Femur (tissue), 1 donor: ENCODE data around the gene MERTK.
"Not testable (repeated sequence)": the region's sequence is repeated elsewhere in the genome, so short reads cannot be mapped to it uniquely, and the experiment has no call there.

Experiments used
- DNase-seq: peaks from one replicate; pipeline ENCODE4 v3.0.0-alpha.2; 2017

Gene MERTK

DNA sequence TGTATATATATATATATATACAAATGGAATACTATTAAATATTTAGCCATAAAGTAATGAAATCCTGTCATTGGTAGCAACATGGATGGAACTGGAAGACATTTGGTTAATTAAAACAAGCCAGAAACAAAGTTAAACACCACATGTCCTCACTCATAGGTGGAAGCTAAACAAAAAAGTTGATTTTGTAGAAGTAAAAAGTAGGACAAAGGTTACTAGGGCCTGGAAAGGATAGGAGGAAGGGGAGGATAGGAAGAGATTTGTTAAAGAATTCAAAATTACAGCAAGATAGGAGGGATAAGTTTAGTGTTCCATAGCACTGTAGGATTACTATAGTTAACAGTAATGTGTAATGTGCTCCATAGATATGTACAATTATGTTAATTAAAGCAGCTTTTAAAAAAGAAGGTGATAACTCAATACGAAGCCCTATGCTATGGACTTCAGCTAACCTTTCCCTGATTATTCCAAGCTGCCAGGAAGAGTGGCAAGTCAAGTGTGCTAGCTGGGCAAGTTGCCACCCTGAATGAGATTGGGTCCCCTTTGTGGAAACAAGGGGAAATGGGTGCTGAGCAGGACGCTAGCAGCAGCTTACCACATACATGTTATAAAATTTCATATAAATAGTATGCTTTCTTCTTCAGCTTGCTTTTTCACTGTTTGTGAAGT, 12.3 kb downstream of the MERTK start:
- DNase-seq = no peak

DNA sequence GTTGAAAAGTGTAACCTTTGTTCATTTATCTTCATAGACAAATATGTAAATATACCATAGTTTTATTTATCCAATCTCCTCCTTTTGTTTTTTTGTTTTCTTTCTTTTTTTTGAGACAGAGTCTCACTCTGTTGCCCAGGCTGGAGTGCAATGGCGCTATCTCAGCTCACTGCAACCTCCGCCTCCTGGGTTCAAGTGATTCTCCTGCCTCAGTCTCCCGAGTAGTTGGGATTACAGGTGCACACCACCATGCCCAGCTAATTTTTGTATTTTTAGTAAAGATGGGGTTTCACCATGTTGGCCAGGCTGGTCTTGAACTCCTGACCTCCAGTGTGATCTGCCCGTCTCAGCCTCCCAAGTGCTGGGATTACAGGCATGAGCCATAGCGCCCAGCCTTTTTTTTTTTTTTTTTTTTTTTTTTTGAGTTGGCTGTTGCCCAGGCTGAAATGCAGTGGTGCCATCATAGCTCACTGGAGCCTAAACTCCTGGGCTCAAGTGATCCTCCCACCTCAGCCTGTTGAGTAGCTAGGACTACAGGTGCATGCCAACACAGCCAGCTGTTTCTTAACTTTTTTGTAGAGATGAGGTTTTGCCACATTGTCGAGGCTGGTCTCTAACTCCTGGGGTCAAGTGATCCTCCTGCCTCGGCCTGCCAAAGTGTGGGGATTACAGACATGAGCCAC, 13.0 kb downstream of the MERTK start:
- not testable (repeated sequence) for DNase-seq

DNA sequence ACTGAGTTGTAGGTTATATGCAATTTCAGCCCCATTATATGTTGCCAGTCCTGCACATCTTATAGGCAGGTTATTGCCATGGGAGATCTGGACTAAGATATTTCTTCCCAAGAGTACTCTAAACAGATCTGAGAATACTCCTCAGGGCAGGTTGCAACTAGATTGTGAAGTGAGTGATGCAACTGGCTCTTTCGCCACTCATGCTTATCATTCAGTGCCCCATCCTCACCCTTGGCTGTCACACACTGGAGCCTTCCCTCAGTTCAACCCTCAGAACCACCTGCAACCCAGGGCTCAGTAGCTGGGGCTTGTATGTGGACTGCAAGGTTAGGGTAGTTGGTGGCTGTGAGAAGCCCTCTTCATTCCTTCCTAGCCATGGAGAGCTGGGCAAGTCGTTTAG, 14.1 kb downstream of the MERTK start:
- DNase-seq = no peak

DNA sequence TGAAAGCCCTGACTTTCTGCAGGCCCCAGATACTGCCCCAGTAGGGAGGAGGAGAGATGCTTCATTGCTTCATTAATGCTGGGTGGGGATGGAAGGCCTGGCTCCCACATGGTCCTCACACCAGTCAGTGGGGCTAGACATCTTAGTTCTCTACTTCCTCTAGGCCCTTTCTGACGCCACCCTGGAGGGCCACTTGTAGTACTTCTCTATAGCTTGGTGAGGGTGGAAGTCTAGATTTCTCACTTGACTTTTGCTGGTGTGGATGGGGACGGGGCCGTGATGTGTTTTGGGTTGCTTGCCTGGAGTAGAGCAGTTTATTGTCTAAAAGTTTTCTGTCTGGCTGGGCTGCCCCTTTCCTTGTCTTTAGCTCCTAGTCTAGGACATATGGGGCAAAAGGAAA, 18.7 kb downstream of the MERTK start:
- no peak for DNase-seq

DNA sequence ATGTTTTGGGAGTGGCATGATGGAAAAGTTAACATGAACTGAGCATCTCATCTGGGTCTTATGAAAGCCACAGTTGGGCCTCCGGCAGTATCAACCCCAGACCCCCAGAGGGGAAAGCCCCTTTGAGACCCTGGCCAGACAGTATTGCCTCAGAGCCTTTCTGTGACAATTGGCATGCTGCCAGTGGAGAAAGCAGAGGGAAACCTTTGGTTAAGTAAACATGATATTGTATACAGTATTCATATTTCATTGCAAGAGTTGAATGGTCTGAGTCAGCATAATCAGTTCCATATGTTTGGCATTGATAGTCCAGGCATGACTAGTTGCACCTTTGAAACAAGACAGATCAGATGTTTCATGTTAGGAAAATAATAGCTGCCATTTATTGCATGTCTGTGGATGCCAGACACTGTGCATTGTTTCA, 20.0 kb downstream of the MERTK start:
- peak; percentile 56 for DNase-seq

DNA sequence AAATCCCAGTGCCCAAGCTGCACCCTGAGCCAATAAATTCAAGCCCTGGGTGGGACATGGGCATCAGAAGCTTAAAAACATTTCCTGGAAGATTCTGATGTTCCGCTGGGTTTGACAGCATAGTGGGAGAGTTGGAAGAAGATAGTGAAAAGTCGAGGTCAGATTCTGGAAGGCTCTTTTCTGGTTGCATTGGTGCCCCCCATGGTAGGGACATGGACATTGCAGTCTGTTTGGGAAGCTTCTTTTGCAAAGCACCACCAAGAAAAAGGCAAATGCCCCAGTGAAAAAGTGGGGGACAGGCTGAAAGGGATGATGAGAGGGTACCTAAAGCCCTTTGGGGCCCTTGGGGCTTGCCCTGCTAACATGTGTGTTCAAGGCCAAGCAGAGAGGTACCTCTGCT, 21.0 kb downstream of the MERTK start:
- DNase-seq = no peak

DNA sequence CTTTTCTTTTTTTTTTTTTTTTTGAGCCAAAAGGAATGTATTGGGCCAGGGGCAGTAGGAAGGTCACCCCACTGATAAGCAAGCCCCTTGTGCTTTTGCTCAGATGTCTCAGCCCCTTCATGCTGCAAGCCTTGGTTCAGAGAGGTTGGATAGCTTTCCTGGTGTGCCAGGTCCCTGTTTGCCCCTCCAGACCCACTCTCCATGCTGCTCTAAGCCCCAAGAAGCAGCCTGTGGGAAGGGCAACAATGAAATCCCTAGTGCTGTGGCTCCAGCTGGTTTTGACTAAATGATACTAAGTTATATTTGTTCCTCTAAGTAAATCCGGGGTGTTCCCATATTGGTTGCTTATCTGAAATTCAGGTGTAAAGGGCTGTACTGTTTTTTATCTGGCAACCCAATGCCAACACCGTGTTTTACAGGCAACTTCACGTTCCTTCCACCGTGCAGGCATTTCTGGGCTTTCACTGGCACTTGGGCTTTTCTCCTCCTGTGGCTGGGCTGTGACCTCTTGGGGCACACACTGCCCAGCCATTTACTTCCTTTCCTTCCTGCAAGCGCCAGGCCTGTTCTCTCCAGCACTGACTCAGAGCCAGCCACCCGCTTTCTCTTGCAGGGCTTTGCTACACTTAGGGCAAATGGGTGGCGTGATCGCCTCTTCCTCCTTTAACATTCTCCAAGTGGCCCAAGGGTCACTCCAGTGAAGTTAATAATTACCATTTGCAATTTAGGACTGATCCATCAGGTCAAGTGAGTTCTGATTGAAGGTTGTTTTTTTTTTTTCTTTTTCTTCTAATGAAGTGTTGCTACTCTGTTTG, 21.6 kb downstream of the MERTK start:
- DNase-seq = no peak

DNA sequence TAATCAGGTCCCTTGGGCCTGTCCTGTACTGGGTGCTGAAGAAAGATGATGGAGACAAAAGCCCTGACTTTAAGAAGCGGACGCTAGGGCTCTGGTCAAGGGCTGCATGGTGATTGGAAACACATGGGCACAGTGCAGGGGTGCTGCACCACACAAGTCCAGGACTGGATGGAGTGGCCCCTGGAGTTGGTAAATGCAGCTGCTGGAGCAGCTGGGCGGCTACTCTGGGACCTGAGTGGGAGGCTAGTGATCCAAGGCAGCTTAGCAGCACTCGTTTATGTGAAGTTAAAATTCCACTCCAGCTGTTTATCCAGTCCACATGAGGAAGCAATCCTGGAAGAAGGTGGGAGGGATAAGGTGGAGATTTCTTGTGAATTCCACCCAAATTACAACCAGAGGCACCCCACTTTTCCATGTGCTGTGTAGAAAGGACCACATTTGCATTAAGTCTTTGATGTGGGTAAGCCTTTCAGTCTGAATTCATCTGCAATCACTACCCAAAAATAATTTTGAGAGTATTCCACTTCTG, 24.9 kb downstream of the MERTK start:
- peak; percentile 74 for DNase-seq

DNA sequence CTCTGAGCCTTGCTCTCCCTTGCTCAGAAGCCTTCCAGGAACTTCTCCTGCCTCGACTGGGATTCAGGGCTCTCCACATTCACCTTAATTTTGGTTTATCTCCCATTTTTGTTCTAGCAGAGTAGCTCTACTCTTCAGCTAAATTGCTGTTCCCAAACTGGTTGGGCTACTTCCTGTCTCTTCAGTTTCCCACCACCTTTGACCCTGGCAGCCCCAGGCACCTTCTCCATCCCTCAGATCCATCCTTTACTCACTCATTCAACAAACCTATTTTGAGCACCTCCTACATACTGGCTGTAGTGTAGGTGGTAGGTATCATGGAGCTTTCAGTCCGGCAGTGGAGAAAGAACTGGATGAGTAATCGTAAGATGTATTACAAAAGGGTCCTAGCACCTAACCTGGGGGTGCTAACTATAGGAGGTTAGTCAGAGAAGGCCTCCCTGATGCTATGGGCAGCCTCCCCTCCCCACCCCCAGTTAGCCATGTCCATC, 26.3 kb downstream of the MERTK start:
- DNase-seq = no peak

DNA sequence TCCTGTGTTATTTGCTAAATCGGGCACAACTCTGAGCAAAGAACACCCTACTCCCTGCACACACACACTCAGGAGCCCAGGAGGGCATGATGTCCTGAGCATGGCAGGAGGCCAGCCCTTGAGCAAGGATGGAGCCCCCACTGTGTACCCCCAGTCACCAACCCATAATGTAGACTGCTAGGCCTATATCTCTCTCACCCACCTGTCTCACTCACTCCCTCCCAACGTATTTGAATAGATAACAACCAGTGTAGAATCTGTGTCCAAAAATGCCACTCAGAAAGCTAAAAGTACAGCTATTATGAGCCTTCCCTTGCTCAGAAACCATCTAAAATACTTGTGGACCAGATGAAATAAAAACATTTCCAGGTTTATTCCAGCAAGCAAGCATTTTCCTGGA, 29.3 kb downstream of the MERTK start:
- DNase-seq = no peak

DNA sequence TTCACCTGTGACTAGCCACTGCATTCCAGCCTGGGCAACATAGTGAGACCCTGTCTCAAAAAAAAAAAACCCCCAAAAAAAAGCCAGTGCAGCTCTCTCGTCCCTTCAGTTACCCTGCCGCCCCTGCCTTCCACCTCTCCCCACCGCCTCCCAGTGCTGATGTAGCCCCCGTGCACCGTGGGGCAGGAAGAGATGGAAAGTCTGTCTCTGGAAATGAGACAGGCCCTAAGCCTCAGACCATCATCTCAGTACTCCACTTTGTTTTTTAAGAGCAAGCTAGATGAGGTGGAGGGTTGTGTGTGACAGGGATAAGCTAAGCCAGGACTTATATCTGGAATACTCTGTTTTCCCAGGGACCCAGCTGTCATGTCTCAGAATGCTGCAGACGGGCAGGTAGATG, 32.0 kb downstream of the MERTK start:
- DNase-seq = no peak

DNA sequence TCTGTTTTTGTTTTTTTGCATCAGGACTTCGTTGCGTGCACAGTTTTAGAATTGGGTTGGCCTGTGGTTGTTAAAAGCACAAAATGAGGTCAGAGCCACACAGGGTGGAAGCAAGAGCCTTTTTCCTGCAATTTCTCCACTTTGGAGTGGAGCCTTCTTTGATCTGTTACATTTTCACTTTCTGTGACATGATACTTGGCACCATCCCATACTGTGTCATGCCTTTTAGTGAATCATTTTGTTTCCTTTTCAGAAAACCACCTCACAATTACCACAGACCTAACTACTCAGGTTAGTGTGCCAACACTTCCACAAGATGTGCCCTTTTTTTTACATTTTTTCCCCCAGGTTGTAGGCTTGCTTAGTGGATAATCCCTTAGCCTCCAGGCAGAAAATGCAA, 32.5 kb downstream of the MERTK start:
- no peak for DNase-seq

DNA sequence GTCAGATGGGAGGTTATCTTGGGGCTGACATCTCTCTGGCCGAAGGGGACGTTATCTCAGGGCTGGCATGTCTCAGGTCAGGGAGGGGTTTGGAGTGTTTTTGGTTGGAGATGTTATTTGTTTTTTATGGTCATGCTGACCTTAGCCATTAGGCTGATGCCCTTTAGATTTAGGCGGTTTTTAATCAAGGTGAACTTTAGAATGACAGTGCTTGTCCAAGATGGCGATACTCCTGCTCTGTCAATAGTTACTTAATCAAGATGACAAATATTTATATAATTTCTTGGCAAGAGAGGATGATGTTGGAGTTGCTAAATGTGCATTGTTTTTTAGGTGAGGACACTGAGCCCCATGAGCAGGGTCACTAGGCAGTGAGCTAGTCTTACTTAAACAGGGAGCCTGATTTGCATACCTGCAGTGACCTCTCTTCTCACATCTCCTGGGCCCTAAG, 34.5 kb downstream of the MERTK start:
- no peak for DNase-seq

DNA sequence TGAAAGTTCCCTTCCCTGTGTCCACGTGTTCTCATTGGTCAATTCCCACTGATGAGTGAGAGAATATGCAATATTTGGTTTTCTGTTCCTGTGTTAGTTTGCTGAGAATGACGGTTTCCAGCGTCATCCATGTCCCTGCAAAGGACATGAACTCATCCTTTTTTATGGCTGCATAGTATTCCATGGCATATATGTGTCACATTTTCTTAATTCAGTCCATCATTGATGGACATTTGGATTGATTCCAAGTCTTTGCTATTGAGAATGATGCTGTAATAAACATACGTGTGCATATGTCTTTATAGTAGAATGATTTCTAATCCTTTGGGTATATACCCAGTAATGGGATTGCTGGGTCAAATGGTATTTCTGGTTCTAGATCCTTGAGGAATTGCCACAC, 35.5 kb downstream of the MERTK start:
- DNase-seq = not testable (repeated sequence)

DNA sequence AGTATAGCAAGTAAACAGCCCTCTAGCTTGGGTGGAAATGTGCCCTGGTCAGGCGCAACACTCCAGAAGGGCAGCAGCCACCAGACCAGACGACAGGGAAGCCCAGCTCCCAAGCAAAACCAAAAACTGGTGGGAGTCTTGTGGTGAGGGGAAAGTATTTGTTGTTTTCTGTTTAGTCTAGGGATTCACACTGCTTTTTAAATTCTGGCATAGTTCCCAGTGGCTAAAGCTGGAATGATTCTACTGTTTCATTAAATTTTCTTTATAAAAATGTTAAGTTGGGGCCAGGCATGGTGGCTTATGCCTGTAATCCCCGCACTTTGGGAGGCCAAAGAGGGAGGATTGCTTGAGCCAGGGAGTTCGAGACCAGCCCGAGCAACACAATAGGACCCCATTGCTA, 38.5 kb downstream of the MERTK start:
- DNase-seq = no peak

DNA sequence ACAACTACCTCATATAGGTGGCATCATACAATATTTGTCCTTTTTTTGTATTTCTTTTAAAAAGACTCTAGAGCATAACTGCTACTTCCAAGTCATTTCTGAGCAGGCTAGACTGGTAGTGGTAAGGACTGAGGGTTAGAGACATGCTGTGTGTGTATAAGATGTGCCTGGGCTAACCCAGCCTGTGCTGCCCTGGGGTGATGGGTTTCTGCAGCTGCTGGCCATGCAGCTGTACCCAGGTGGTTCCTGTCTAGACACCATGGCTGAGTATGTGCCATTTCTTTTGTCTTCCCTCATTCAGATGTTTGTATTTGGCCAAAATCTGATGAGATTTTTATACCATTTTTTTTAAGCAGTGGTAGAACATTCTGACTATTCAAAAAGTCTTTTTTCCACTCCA, 40.0 kb downstream of the MERTK start:
- DNase-seq = no peak

DNA sequence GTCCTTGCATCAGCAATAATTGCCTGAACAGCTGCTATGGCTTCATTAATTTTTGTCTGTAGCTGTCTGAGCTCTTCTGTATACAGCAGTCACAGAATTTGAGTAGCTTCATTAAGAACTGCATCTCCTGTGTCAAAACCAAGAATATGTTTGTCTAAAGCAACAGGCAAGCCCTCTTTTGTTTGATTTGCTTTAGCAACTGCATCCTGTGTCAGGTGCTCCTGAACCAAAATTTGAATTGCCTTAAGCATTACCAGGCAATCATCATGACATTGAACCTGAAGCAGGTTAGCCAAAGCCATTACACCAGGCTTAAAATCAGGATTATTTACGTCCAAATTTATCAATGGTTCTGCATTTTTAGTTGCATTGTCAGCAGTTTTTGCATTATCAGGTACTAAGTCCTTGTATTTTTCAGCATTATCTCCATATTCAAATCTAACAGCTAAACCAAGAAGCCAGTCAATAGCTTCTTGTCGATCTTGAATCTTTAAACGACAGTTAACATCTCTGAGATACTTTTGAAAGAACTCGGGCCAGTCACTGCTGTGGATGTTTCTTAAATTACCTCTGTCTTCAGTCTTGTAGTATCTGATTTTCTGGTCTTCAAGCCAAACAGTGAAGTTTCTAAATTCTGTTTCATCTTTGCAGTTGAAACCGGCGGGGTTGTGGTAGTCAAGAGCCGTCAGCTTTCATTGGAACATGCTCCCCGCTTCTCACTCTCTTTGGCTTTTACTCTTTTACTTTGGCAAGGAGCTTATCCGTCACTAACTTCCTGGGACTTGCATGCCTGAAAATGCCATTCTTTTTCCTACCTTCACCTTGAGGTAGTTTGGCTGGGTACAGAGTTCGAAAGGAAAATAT, 42.2 kb downstream of the MERTK start:
- no peak for DNase-seq

DNA sequence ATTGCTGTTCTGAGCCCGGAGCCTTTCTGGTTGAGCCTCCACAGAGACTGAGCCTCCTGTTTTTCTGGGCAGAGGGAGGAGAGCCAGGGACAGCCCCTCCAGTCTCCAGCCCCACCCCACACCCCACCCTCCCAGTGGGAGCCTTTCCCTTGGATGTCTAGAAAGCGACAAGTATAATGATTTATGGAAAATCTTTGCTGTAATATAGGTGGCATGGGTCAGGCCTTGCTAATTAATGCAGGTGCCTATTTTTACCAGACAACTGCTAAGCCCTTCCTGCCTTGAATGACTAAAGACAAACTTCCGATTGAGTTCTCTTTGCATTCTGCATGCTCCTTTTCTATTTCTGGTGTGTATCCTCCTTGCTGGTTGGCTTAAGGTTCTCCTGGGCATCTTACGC, 43.1 kb downstream of the MERTK start:
- DNase-seq = no peak

DNA sequence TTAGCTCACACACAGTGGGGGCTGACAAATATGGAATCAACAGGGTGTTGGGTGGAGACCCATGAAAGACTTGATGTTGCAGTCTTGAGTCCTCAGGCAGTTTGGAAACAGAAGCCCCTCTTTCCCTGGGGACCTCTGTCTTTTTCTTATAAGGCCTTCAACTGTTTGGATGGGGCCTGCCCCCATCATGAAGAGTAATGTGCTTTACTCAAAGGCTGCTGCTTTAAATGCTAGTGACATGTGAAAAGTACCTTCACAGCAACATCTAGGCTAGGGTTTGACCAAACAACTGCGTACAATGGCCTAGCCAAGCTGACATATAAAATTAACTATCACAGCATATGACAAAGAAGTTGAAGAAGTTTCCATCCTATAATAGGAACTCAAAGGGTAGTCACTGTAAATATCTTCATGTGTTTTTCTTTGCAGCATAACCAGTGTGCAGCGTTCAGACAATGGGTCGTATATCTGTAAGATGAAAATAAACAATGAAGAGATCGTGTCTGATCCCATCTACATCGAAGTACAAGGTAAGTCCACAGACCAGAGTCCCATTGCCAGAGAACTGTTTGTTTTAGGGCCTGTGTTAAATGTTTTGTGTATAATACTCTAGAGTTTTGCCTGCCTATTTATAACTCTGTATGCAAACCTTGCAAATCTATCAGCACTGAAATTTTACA, 46.3 kb downstream of the MERTK start:
- DNase-seq = no peak

DNA sequence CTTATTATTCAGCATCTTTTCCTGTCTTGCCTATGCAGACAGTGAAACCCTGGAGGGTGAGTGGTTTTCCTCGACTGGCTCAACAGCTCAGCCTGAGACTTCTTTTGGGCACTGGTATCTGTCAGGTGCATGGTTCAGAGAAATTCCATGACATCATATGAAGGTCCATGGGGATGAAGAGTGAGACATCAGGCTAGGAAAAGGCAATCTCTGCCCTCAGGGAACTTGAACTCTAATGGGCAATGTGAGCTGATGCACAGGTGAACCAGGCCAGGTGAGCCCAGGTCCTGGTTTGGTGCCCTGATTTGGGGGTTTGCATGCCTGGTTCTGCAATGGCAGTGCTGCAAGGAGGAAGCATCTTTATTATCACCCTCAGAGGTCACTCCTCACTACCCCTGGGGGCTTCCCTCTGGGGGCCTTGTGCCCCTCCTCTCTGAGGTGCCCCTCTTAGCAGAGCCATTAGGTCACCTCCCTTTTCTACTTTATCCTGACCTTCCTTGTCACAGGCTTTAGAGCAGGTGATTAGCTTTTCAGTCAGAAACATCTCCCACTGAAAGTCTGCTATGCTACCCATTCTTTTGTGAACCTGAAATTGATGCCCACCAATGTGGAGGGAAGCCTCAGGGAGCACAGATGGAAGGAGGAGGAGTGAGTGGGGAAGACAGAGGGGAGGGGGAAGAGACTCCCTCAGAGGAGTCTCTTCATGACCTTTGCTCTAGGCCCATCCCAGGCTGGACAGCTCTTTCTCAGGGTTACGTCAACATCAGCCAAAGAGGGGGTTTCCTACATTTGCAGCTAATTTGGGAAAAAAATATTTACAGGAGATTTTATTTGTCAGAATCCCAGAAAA, 47.3 kb downstream of the MERTK start:
- no peak for DNase-seq
